Stimulated activated naive CD8-positive, alpha-beta T cell treated with anti-CD3 and anti-CD28 coated beads, Interleukin-15, Interleukin-2, amounts not matched to agents 100 U/mL and 50 U/mL, for 24 hours (primary cell): Measurements from ENCODE around the gene DNLZ.

Experiments
- ATAC-seq: fragments of 150-1000 bp; cut with Tn5 transposase; one replicate; pipeline ENCODE4 v1.10.0; 2021
- DNase-seq: peaks from one replicate; pipeline ENCODE4 v3.0.0; 2021

DNLZ gene

DNA sequence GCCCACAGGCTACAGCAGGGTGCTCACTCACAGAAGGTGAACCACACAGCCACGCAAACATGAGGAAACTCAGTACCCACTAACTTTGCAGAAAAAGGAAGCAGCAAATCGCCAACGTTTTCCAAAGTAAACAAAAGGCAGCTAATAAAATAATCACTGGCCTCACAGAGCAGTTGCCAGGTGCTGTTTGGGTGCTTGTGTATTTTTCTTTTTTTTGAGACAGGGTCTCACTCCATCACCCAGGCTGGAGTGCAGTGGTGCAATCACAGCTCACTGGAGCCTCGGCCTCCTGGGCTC, 32.6 kb upstream of the DNLZ start:
- ATAC-seq (no peak), DNase-seq (no peak)

GRCh38 chr9:136395345-136396218, 32.0 kb upstream of the DNLZ start:
- no peak for DNase-seq
- ATAC-seq, result no peak

- no peak for ATAC-seq
- DNase-seq, result no peak
Measured at GRCh38 chr9:136395020-136395340, 31.4 kb upstream of the DNLZ start.

DNA sequence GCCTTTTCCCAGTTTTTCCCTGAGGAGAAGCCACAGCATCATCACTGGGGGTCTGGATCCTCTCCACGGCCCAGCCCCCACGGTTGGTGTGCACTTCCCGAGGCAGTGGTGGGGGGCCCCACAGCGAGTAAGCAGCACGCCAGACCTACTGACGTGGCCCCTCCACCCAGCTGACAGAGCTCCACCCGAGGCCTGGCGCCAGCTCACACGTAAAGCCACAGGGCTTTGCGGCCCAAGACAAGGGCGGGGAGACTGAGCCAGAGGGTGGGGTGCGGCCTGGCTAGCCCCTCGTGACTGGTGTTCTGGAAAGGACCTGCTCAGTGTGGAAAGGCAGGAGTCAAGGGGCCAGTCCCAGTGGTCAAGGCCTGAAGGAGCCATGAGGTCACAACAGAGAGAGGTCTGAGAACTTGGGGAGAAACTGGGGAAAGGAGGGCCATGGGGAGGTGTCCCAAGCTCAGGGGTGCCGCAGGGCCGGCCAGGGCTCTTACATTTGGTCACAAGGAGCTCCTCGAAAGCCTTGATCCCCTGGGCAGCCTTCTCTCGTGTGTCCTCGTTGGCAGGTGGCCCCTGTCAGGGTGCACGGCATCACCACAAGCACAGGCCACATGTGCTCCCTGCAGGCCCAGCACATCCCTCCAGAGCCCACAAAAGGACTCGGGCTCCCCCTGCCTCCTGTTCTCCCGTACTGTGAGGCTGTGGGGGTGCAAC, 30.9 kb upstream of the DNLZ start:
- DNase-seq (no peak), ATAC-seq (no peak)

- DNase-seq (no peak), ATAC-seq (no peak)
Measured at GRCh38 chr9:136393531-136393930, 30.0 kb upstream of the DNLZ start.

DNA sequence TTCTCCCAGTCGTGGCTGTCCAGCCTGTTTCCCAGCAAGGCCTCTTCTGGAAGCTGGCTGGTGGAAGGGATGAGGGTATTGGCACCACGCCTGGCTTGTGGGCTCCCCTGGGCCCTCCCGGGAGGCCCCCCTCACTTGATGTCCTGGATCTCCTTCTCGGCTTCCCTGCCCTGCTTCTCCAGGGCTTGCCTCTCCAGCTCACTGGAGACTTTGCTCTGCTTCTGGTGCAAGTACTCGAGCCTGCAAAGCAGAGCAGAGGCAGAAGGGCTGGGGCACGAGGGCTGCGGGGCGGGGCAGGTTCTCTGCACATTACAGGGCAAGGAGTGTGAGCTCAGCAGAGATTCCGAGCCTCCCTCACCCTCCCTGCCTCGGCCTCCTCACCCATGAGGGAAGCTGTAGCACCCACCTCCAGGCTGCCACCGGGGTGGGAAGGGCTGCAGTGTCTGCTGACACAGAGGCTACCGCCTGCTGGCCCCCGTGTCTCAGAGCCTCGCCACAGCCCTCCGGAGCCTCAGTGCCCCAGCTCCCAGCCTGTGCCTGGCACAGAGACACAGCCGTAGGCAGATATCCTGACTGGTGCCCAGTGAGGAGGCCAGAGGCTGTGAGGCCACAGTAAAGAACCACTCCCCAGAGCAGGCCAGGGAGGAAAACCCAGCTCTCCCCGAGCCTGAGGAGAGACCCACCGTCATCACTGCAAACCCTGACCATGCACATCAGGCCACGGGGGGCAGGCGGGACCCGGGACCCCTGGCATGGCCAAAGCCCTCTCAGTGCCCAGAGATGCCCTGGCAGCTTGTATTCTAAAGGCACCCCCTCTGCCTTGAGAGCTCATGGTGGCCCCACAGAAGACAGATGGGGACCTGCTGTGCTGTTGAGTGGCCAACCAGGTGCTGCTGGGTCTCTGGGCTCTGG, 29.2 kb upstream of the DNLZ start:
- DNase-seq, result no peak
- ATAC-seq, result peak; percentile 29

DNA sequence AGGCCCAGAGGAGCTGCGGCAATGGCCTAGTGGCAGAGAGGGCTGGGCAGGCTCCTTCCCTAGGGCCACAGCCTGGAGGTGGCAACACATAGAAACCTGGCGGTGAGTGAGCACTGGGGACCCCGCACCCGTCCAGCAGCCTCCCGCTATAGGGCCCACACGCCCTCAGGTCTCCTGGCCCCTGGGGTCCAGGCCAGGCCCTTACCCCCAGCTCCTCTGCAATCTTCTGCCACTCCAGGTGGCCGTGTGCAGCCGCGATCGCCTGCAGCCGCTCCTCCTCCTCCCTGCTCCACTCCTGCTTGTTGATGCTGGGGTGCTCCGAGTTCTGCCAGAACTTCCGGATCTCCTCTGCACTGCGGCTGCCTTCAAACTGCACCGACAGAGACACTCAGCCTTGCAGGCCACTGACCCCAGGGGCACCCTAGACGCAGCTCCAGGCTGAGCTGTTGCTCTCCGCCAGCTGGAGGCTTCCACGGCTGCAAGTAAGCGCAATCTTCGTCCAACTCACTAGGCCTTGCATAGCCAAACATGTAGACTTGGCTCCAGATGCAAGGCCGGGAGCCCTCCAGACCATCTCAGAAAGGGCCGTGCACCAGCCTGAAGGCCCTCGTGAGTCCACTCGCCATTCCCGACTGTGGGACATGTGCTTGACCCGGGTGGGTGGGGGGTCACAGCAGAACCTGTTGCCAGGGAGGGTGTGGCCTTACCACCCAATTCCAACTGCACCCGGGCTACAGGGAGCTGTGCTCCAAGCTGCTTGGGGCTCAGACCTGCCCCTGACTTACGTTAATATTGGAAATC, 28.4 kb upstream of the DNLZ start:
- no peak for ATAC-seq
- no peak for DNase-seq

GRCh38 chr9:136389396-136389795, 25.9 kb upstream of the DNLZ start:
- no peak for ATAC-seq
- DNase-seq, result no peak

DNA sequence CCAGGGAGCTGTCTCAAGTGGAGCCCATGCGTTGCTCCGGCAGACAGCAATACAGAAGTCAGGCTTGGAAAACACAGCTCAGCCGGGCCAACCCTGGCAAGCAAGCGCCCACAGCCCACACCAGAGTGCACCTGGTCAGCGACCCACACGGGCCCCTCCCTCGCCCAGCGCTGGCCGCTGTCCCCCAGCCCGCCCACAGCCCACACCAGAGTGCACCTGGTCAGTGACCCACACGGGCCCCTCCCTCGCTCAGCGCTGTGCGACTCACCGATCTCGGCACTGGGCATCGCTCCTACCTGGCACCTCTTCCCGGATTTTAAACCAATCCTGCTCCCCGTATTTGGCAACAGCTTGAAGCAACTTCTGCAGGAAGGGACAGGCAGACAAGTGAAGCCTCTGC, 23.7 kb upstream of the DNLZ start:
- no peak for ATAC-seq
- DNase-seq, result no peak

DNA sequence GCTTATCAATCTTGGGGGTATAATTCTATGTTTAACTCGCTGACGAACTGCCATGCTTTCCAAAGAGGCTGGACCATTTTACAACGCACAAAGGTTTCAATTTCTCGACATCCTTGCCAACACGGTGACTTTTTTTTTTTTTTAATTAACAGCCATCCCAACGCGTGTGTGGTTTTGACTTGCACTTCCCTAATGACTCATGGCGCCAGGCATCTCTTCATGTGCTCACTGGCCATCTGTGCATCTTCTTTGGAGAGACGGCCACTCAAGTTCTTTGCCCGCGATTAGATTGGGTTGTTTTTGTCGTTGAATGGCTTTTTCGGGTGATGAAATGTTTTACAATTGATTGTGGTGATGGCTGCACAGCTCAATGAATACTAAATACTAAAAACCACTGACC, 22.5 kb upstream of the DNLZ start:
- ATAC-seq (no peak), DNase-seq (no peak)

DNA sequence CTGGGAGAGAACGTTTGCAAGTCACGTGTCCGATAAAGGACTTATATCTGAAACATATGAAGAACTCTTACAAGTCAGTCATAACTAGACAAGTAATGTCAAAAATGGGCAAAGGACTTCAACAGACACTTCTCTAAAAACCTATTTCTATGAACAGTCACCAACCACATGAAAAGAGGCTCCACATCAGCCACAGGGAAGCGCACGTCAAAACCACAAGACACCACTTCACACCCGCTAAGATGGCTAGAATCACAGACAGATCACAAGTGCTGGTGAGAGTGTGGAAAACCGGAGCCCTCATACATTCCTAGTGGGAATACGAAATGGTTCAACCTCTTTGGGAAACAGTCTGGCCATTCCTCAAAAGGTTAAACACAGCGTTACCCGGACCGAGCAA, 21.5 kb upstream of the DNLZ start:
- ATAC-seq (peak; percentile 62), DNase-seq (no peak)

DNA sequence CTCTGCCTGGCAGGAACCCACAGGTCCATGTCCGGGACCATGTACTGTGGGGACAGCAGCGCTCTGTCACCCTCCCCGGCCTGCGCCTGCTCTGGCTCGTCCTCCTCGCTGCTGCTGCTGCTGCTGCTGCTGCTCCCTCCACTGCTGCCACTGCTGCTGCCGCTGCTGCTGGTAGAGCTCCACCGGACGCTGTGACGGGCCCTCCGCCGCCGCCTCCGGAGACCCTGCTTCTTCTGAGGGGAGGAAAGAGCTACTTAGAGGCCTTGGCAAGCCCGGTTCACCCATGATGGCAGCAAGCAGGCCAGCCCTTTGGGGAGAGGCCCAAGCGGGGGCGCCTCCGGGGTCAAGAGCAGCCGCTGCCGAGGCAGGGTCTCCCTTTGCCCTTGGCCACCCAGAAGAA, 19.9 kb upstream of the DNLZ start:
- ATAC-seq, result no peak
- DNase-seq, result no peak

GRCh38 chr9:136381966-136382513, 18.5 kb upstream of the DNLZ start:
- no peak for DNase-seq
- no peak for ATAC-seq

- no peak for DNase-seq
- no peak for ATAC-seq
Measured at GRCh38 chr9:136381311-136381710, 17.8 kb upstream of the DNLZ start.

DNA sequence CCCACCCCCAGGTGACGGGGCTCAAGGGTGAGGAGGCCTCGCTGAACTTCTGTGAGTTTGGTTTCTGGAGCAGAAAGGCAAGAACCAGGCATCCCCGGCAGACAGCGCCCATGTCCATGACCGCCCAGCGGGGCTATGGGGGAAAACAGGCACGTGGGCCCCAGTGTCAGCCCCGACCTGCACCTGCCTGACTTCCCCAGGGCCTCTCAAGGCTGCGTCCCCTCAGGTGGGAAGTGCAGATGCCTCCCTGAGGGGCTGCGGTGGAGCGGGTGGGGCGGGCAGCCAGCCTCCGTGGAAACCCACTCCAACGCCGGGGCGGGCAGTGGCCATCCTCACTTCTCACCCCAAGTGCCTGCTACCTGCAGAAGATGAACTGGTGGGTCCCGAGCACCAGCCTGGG, 16.8 kb upstream of the DNLZ start:
- no peak for ATAC-seq

GRCh38 chr9:136379891-136380290, 16.3 kb upstream of the DNLZ start:
- no peak for ATAC-seq
- DNase-seq, result no peak

More for the DNA sequence above, 16.8 kb upstream of the DNLZ start:
- no peak for DNase-seq

- ATAC-seq, result no peak
Measured at GRCh38 chr9:136379401-136379800, 15.9 kb upstream of the DNLZ start.

DNA sequence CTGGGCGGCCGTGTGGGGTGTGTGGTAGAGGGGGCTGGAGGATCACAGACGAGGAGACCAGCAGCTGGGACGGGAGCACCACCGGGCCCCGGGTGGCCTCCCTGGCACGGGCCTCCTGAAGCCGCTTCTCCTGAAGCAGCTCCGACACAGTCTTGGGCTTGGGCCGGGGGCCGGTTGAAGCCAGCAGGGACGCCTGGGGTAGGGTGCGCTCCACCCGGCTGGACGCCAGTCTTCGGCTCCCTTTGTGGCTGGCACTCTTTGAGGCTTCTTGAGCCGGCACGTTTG, 15.4 kb upstream of the DNLZ start:
- no peak for ATAC-seq
- DNase-seq, result no peak

More at GRCh38 chr9:136379401-136379800, 15.9 kb upstream of the DNLZ start:
- no peak for DNase-seq

GRCh38 chr9:136378170-136379002, 14.8 kb upstream of the DNLZ start:
- DNase-seq (no peak), ATAC-seq (no peak)

- no peak for DNase-seq
- ATAC-seq, result no peak
Measured at GRCh38 chr9:136377341-136378169, 14.0 kb upstream of the DNLZ start.
